ENCODE measurements around the gene CDKN2B-AS1.

DNA sequence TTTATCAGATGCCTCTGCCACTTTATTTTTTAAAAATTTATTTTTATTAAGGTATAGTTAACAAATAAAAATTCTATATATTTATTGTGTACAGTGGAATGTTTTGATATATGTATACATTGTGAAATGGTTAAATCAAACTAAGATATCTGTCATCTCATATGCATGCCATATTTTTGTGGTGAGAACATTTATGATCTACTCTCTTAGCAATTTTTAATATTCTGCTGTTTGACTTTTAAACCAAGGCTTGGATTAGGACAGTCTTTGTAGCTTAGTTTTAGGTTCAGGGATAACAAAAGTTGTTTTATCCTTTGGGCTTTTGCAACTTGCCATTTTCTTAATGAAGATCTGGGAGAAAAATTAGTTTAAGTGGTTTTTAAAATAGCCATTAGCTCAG, 60.5 kb downstream of the CDKN2B-AS1 start:
- no peak for TF ChIP-seq ELF1 (CRISPR knock-in tag; IDR thresholded peaks at IDR 0.05)
- no peak for TF ChIP-seq EZH2 (conservative IDR thresholded peaks at IDR 0.05; ENCODE audit: low read depth, low read length)
- TF ChIP-seq NFKB2 (CRISPR knock-in tag; IDR thresholded peaks at IDR 0.05; ENCODE audit: borderline replicate concordance), result no peak
- no peak for TF ChIP-seq SRF (IDR thresholded peaks at IDR 0.05; ENCODE audit: low read depth, low read length)
- TF ChIP-seq TAF1 (CRISPR knock-in tag; IDR thresholded peaks at IDR 0.05), result no peak
- TF ChIP-seq, protein P1, sequence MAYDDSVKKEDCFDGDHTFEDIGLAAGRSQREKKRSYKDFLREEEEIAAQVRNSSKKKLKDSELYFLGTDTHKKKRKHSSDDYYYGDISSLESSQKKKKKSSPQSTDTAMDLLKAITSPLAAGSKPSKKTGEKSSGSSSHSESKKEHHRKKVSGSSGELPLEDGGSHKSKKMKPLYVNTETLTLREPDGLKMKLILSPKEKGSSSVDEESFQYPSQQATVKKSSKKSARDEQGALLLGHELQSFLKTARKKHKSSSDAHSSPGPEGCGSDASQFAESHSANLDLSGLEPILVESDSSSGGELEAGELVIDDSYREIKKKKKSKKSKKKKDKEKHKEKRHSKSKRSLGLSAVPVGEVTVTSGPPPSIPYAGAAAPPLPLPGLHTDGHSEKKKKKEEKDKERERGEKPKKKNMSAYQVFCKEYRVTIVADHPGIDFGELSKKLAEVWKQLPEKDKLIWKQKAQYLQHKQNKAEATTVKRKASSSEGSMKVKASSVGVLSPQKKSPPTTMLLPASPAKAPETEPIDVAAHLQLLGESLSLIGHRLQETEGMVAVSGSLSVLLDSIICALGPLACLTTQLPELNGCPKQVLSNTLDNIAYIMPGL (CRISPR knock-in tag; IDR thresholded peaks at IDR 0.05; ENCODE audit: borderline replicate concordance in 1 of 2, low read depth in 1 of 2), result no peak
- no peak for TF ChIP-seq U2AF1 (optimal IDR thresholded peaks at IDR 0.05; ENCODE audit: low read depth, low read length)
- no peak for TF ChIP-seq HMG20A (CRISPR knock-in tag; IDR thresholded peaks at IDR 0.05; ENCODE audit: borderline replicate concordance)
- no peak for TF ChIP-seq MEIS2 (CRISPR knock-in tag; IDR thresholded peaks at IDR 0.05)

All from HepG2 (cell line).